Effector memory CD4-positive, alpha-beta T cell (primary cell): ENCODE measurements around the gene POU2AF2.
"Not testable (repeated sequence)": the region's sequence is repeated elsewhere in the genome, so short reads cannot be mapped to it uniquely, and the experiment has no call there.

Source experiments
- DNase-seq, 3 donors: peaks; one replicate each; pipeline ENCODE4 v3.0.0-alpha.2; 2020
- H3K27ac ChIP-seq: 2 replicates; pipeline ENCODE4 v1.7.0; 2013; ENCODE audit warnings: mild to moderate bottlenecking, low read length, moderate library complexity; ENCODE audit not compliant: insufficient read depth, poor library complexity, severe bottlenecking
- H3K27me3 ChIP-seq: replicated peaks from 2 replicates; pipeline ENCODE4 v1.7.0; 2013; ENCODE audit warnings: mild to moderate bottlenecking, low read length; ENCODE audit not compliant: insufficient read depth, control insufficient read depth, poor library complexity, severe bottlenecking
- H3K36me3 ChIP-seq: 2 replicates; pipeline ENCODE4 v1.7.0; 2013; ENCODE audit warnings: mild to moderate bottlenecking, low read length, moderate library complexity; ENCODE audit not compliant: control insufficient read depth, insufficient read depth
- H3K4me1 ChIP-seq: 2 replicates; pipeline ENCODE4 v1.7.0; 2013; ENCODE audit warnings: low read length, mild to moderate bottlenecking; ENCODE audit not compliant: control insufficient read depth, insufficient read depth, poor library complexity, severe bottlenecking
- H3K4me3 ChIP-seq: 2 replicates; pipeline ENCODE4 v1.7.0; 2013; ENCODE audit warnings: low read length, low read depth, mild to moderate bottlenecking; ENCODE audit not compliant: insufficient read depth, poor library complexity, severe bottlenecking
- H3K9me3 ChIP-seq: 2 replicates; pipeline ENCODE4 v1.7.0; 2013; ENCODE audit warnings: mild to moderate bottlenecking, low read length, moderate library complexity; ENCODE audit not compliant: control insufficient read depth

Gene POU2AF2

DNA sequence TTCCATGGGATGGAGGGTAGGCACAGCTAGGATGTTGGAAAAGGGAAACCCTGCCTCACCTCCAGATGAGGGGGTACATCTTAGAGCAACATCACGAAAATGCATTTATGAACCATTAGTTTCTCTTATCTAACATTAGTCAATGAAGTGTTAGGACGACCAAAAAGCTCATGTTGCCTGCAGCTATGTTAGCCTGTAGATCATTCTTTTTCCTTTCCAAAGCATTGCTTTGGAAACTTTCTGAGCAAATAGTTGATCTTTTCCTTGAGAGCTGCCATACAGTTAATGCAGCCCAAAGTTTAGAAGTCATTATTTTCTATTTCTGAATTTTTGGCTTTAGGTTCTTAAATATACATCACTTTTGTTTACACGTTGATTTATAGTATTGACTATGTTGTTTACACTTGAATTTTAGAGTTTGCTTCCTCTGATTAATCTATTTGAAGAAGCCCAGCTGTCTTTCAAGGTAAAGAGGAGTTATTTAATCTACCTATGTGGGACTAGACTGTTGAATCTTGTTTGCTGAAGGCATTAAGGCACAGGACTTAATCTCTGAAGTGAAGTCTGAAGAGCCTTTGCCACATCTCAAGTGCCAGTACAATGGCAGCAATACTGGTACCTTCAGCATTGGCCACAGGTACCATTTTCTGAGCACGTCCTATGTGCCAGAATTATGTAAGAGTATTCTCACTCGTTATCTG lies 63.8 kb downstream of the POU2AF2 start:
- Histone ChIP-seq H3K4me1 (no peaks in the 10 kb centered on the region), H3K27ac (no peak overlapping the region), H3K4me3 (no peak overlapping the region)

DNA sequence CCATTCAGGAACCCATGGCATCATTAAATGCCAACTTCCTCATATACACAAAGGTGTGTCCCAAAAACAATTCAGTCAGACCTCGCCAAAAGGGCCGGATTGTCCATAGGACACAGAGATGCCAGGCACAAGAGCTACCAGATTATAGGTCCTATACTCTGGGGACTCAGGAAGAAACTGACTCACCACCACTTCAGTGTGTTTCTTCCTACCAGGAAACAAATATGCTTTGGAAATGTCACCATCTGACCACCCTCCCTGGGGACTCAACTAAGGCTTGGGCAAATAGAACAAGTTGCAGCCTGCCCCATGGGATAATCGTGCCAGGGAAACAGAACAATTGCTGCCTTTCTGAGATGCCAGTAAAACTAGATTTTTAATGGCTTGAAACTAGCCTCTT lies 64.6 kb downstream of the POU2AF2 start:
- no peaks in the 10 kb centered on the region for H3K36me3 ChIP-seq
- H3K27me3 ChIP-seq: no peaks in the 10 kb centered on the region
- H3K4me3 ChIP-seq: no peak overlapping the region
- DNase-seq: no peak
- no peaks in the 10 kb centered on the region for H3K9me3 ChIP-seq
- no peaks in the 10 kb centered on the region for H3K4me1 ChIP-seq
- H3K27ac ChIP-seq: no peak overlapping the region

More for the DNA sequence above, 63.8 kb downstream of the POU2AF2 start:
- no peaks in the 10 kb centered on the region for H3K36me3 ChIP-seq
- no peak for DNase-seq
- no peaks in the 10 kb centered on the region for H3K9me3 ChIP-seq
- no peaks in the 10 kb centered on the region for H3K27me3 ChIP-seq

- no peaks in the 10 kb centered on the region for H3K27me3 ChIP-seq
- H3K9me3 ChIP-seq: no peaks in the 10 kb centered on the region
- H3K4me1 ChIP-seq: no peaks in the 10 kb centered on the region
- no peak for DNase-seq
- H3K27ac ChIP-seq: no peak overlapping the region
- no peaks in the 10 kb centered on the region for H3K36me3 ChIP-seq
- H3K4me3 ChIP-seq: no peak overlapping the region
Observed at GRCh38 chr11:111310723-111311122, 65.2 kb downstream of the POU2AF2 start.

DNA sequence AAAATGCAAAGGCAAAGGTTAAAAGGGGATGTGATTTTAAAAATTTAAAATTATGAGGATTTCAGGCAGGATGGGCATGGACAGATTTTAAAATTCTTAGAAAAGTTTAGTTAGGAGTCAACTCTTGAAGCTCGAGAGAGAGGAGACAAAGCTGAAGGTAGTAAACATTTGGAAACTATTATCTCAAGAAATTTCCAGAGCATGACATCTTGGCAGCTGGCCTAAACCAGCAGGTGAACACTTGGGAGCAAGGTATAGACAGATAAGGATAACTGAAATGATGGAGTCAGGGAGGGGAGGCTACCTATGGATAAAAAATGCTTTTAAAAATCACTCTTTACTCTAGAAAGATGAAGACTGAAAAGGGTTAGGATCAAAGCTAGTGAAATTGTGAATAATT lies 66.6 kb downstream of the POU2AF2 start:
- Histone ChIP-seq H3K27ac (no peak overlapping the region), H3K27me3 (no peaks in the 10 kb centered on the region), H3K4me3 (no peak overlapping the region), H3K9me3 (no peaks in the 10 kb centered on the region), H3K4me1 (no peaks in the 10 kb centered on the region), H3K36me3 (no peaks in the 10 kb centered on the region)
- no peak for DNase-seq

DNA sequence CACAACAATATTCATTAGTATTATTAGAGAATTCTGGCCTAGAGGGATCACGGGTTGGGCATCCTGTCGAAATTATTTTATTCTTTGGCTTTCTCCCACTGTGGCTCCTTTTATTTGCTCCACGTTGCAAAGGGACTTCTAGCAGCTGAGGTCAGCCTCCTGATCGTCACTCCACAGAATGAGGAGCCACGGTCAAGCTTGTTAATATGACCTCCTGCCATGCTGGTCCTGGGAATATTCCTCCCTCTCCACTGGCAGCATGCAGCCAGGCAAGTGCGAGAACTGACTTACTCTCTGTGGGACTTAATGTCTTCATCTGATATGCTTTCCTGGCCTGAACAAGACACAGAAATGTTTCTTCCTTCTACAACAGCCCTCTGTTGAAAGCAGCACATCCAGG lies 73.8 kb downstream of the POU2AF2 start:
- H3K27me3 ChIP-seq: no peaks in the 10 kb centered on the region
- H3K4me1 ChIP-seq: no peaks in the 10 kb centered on the region
- no peaks in the 10 kb centered on the region for H3K9me3 ChIP-seq
- no peak for DNase-seq
- no peak overlapping the region for H3K4me3 ChIP-seq
- H3K27ac ChIP-seq: no peak overlapping the region
- H3K36me3 ChIP-seq: no peaks in the 10 kb centered on the region

DNA sequence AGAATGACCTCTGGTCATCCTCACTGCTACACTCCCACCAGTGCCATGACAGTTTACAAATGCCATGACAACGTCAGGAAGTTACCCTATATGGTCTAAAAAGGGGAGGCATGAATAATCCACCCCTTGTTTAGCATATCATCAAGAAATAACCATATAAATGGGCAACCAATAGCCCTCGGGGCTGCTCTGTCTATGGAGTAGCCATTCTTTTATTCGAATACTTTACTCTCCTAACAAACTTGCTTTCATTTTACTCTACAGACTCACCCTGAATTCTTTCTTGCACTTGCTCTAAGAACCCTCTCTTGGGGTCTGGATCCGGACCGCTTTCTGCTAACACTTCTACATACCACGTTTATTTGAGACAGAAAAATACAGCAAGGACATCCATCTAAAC lies 74.7 kb downstream of the POU2AF2 start:
- not testable (repeated sequence) for H3K27ac ChIP-seq, H3K4me1 ChIP-seq, H3K27me3 ChIP-seq, H3K9me3 ChIP-seq, H3K4me3 ChIP-seq, H3K36me3 ChIP-seq, DNase-seq

DNA sequence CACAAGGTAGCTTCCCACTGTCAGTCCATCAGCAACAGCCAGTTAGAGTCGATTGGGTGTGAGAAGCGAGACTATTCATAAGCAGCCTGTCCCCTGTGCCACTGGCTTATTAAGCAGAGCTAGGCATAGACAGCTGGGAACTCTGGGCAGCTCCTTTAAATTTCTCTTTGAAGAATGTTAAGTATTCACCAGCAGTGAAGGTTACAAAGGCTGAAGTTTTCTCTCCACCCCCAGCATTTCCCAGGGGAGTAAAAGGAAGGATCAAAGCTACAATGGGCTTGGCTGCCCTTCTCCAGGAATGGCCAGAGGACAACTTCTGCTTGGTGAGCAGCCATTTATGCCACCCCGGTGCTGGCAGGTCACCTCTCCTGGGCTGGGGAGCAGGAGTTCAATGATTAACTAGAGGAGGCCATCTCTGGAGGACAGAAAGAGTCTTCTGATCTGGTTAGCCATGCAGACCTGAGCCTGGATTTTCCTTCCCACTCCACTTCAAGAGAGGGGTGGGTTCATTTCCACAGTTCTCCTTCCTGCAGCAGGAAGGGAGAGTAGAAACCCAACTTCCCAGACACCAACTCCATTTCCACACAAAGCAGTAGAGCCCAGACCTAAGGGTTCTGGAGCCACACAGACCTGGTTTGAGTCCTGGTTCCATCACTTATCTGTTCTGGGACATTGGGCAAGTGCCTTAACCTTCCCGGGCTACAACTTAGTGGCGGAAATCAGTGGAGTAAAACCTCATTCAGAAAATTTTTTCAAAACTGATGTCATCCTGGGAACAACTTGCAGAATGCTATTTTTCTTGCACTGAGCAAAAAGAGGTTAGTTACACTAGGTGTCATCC lies 75.4 kb downstream of the POU2AF2 start:
- no peaks in the 10 kb centered on the region for H3K4me1 ChIP-seq
- no peak overlapping the region for H3K27ac ChIP-seq
- H3K36me3 ChIP-seq: no peaks in the 10 kb centered on the region
- H3K4me3 ChIP-seq: no peak overlapping the region
- H3K27me3 ChIP-seq: no peaks in the 10 kb centered on the region
- no peak for DNase-seq
- H3K9me3 ChIP-seq: no peaks in the 10 kb centered on the region

DNA sequence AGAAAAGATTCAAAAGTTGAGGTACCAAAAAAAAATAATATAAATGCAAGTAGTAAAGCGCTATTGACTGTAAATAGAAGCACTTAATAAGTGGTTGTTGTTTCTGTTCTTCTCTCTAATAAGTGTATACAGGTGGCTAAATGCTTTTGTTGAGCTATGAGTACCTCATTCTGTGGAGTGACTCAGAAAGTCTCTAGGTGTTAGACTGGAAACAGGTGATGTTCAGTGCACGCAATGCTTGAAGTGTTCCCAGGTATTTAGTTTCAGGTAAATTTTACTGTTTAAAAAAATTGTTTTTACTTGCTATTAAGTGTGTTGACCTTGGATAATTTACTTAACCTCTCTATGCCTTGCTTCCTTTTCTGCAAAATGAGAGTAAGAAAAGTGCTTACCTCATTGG lies 77.0 kb downstream of the POU2AF2 start:
- H3K27ac ChIP-seq: no peak overlapping the region
- no peak overlapping the region for H3K4me3 ChIP-seq
- H3K4me1 ChIP-seq: no peaks in the 10 kb centered on the region
- no peaks in the 10 kb centered on the region for H3K27me3 ChIP-seq
- H3K36me3 ChIP-seq: no peaks in the 10 kb centered on the region
- no peaks in the 10 kb centered on the region for H3K9me3 ChIP-seq
- DNase-seq: no peak

DNA sequence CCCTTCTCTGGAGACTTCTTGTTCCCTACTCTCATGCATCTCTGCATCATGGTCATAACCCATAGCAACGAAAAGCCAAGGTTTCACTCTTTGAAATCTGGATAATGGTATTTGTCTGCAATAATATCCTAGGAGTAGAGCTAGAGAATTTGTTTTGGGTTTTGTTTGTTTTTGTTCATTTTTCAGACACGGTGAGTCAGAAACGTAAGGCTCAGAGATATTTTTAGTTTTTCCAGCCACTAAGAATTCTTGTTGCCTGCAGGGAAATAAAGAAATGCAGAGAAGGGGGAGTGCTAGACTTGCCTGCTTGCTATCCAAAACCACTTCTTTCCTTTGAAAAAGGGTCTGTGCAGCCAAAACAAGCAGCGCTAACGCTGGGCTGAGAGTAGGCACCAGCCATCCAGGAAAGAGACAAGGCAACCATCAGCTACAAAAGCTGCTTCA lies 78.8 kb downstream of the POU2AF2 start:
- no peak overlapping the region for H3K27ac ChIP-seq
- DNase-seq: no peak
- H3K9me3 ChIP-seq: no peaks in the 10 kb centered on the region
- no peaks in the 10 kb centered on the region for H3K27me3 ChIP-seq
- H3K4me3 ChIP-seq: no peak overlapping the region
- no peaks in the 10 kb centered on the region for H3K4me1 ChIP-seq
- H3K36me3 ChIP-seq: no peaks in the 10 kb centered on the region

DNA sequence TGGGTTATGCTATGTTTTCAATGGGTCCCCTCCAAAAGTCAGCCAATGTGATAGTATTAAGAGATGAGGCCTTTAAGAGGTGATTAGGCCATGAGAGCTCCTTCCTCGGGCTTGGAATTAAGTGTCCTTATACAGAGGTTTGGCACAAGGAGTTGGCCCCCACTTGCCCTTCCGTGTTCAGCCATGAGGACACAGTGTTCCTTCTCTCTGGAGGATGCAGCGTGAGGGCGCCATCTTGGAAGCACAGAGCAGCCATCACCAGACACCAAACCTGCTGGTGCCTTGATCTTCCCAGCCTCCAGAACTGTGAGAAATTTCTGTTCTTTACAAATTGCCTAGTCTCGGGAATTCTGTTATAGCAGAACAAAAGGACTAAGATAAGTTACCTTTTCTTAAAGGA lies 79.7 kb downstream of the POU2AF2 start:
- H3K9me3 ChIP-seq: no peaks in the 10 kb centered on the region
- no peaks in the 10 kb centered on the region for H3K27me3 ChIP-seq
- no peaks in the 10 kb centered on the region for H3K36me3 ChIP-seq
- no peak overlapping the region for H3K4me3 ChIP-seq
- H3K4me1 ChIP-seq: no peaks in the 10 kb centered on the region
- no peak overlapping the region for H3K27ac ChIP-seq
- DNase-seq: no peak
